ENCODE data around the gene CR1. TPM values are rescaled to one million over a fixed set of nuclear protein-coding genes. Genes with fewer than 3 reads are reported as not detected.
A peak's percentile ranks its signal among the peaks of the same experiment; 100 is the strongest.

Gene CR1
- total RNA-seq (0.04 and 0.20 TPM in 2 replicates), polyA plus RNA-seq (not detected in 2 replicates)

DNA sequence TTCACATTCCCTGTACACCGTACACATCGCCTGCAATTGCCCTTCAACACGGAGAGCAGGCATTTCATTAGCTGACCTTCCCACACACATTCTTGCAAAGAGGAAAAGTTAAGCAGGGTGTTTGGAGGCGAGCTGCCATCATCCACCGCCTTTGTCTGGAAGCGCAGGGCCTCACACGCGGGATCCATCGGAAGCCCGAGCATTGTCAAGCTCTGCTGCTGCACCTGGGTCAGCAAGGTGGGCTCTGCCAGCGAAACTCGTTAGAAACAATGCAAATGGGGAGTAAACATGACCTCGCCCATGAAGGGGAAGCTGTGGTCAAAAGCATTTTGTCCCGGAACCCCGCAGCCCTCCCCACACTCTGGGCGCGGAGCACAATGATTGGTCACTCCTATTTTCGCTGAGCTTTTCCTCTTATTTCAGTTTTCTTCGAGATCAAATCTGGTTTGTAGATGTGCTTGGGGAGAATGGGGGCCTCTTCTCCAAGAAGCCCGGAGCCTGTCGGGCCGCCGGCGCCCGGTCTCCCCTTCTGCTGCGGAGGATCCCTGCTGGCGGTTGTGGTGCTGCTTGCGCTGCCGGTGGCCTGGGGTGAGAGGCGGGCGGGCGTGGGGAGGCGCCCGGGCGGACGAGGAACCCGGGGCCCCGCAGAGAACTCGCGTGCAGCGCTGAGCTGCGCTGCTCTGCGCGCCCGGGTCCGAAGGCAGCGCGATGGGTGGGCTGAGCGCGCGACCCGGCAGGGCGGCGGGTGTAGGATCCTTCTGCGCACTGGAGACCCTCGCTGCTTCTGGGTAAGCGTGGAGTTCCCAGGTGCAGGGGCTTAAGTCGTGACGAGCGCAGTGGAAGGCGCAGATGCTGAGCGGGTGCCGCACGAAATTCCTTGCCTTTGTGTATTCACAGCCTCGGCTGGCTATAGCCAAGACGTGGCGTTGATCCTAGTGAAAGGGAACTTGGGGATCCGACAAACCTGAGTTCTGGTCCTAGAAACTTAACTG, at the start of gene CR1:
TSS of gene CR1 (plus strand) at position 357 of the 992 bp plus-strand sequence. CDS start at position 468, 111 bp downstream.
- TF ChIP-seq, protein P1, sequence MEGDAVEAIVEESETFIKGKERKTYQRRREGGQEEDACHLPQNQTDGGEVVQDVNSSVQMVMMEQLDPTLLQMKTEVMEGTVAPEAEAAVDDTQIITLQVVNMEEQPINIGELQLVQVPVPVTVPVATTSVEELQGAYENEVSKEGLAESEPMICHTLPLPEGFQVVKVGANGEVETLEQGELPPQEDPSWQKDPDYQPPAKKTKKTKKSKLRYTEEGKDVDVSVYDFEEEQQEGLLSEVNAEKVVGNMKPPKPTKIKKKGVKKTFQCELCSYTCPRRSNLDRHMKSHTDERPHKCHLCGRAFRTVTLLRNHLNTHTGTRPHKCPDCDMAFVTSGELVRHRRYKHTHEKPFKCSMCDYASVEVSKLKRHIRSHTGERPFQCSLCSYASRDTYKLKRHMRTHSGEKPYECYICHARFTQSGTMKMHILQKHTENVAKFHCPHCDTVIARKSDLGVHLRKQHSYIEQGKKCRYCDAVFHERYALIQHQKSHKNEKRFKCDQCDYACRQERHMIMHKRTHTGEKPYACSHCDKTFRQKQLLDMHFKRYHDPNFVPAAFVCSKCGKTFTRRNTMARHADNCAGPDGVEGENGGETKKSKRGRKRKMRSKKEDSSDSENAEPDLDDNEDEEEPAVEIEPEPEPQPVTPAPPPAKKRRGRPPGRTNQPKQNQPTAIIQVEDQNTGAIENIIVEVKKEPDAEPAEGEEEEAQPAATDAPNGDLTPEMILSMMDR (IDR thresholded peaks at IDR 0.05; ENCODE audit: poor library complexity), result no peak
- peak within 1 kb of the TSS; percentile 89 for H2AFZ ChIP-seq
- no peaks in the 10 kb centered on the region for H3K79me2 ChIP-seq
- H3K9me2 ChIP-seq (replicated peaks; ENCODE audit: insufficient read depth), result no peaks in the 10 kb centered on the region
- H3K36me3 ChIP-seq (replicated peaks; ENCODE audit: insufficient read depth, low read depth), result no peaks in the 10 kb centered on the region
- no peak within 1 kb of the TSS for H3K27ac ChIP-seq
- WGBS (ENCODE audit: low lambda C conversion rate, missing lambda C conversion rate), result 5% methylated on average over 57 of the region's 68 CpGs
- peaks cover 71% of the 10 kb centered on the region for H3K27me3 ChIP-seq
- no peaks in the 10 kb centered on the region for H3K9me3 ChIP-seq (ENCODE audit: low read depth)
- peak; percentile 23 for DNase-seq (ENCODE audit: low spot score)
- peaks cover 4% of the 10 kb centered on the region for H3K4me1 ChIP-seq (ENCODE audit: insufficient read depth)
- peak within 1 kb of the TSS; percentile 95 for H3K4me2 ChIP-seq
- peak within 1 kb of the TSS; percentile 44 for H3K4me3 ChIP-seq
- H4K20me1 ChIP-seq (ENCODE audit: insufficient read depth, poor library complexity, severe bottlenecking), result no peaks in the 10 kb centered on the region

GRCh38 chr1:207453710-207454045, 42.3 kb upstream of the CR1 start:
- Histone ChIP-seq H2AFZ (peak overlapping the region; percentile 79), H4K20me1 (ENCODE audit: insufficient read depth, poor library complexity, severe bottlenecking) (no peaks in the 10 kb centered on the region), H3K4me3 (peak overlapping the region; percentile 50), H3K27ac (no peak overlapping the region), H3K79me2 (no peaks in the 10 kb centered on the region), H3K4me2 (peak overlapping the region; percentile 99), H3K9me3 (ENCODE audit: low read depth) (no peaks in the 10 kb centered on the region), H3K9me2 (replicated peaks; ENCODE audit: insufficient read depth) (no peaks in the 10 kb centered on the region), H3K4me1 (ENCODE audit: insufficient read depth) (peaks cover 11% of the 10 kb centered on the region), H3K36me3 (replicated peaks; ENCODE audit: insufficient read depth, low read depth) (no peaks in the 10 kb centered on the region), H3K27me3 (peaks cover 87% of the 10 kb centered on the region)
- TF ChIP-seq, protein P1 (IDR thresholded peaks at IDR 0.05; ENCODE audit: poor library complexity), result no peak
- TF ChIP-seq EZH2phosphoT487 (IDR thresholded peaks at IDR 0.05; ENCODE audit: low read depth, severe bottlenecking, unreplicated experiment), result no peak
- TF ChIP-seq EZH2 (IDR thresholded peaks at IDR 0.05; ENCODE audit: borderline replicate concordance), result no peak
- WGBS (ENCODE audit: low lambda C conversion rate, missing lambda C conversion rate), result 9% methylated on average over 1 of the region's 1 CpG
- no peak for DNase-seq (ENCODE audit: low spot score)

GRCh38 chr1:207454046-207454964, 41.7 kb upstream of the CR1 start, which contains the start of gene CR2:
Gene CR2 (plus strand): TSS chr1:207454328. CDS start chr1:207454419, 91 bp downstream.
- Histone ChIP-seq H3K4me2 (peak within 1 kb of the TSS; percentile 99), H3K27ac (no peak within 1 kb of the TSS), H2AFZ (peak within 1 kb of the TSS; percentile 79), H3K36me3 (replicated peaks; ENCODE audit: insufficient read depth, low read depth) (no peaks in the 10 kb centered on the region), H3K27me3 (peaks cover 88% of the 10 kb centered on the region), H4K20me1 (ENCODE audit: insufficient read depth, poor library complexity, severe bottlenecking) (no peaks in the 10 kb centered on the region), H3K4me3 (peak within 1 kb of the TSS; percentile 50), H3K9me2 (replicated peaks; ENCODE audit: insufficient read depth) (no peaks in the 10 kb centered on the region), H3K9me3 (ENCODE audit: low read depth) (no peaks in the 10 kb centered on the region), H3K4me1 (ENCODE audit: insufficient read depth) (peaks cover 11% of the 10 kb centered on the region), H3K79me2 (no peaks in the 10 kb centered on the region)
- TF ChIP-seq EZH2 (IDR thresholded peaks at IDR 0.05; ENCODE audit: borderline replicate concordance), result no peak
- TF ChIP-seq, protein P1 (IDR thresholded peaks at IDR 0.05; ENCODE audit: poor library complexity), result peak; percentile 37
- WGBS (ENCODE audit: low lambda C conversion rate, missing lambda C conversion rate), result 2% methylated on average over 75 of the region's 75 CpGs
- peak; percentile 74 for DNase-seq (ENCODE audit: low spot score)

All from hepatocyte (in vitro differentiated cells).